Fibroblast of mammary gland (primary cell): ENCODE data around the gene DGKH.
"Not testable (repeated sequence)": the region's sequence is repeated elsewhere in the genome, so short reads cannot be mapped to it uniquely, and the experiment has no call there.

Experiments used
- DNase-seq: peaks from one replicate; pipeline ENCODE4 v3.0.0-alpha.2; 2010; ENCODE audit warnings: low read depth
- H3K4me3 ChIP-seq: 2 replicates; pipeline ENCODE4 v1.5.1; 2011; ENCODE audit warnings: low read depth, mild to moderate bottlenecking, low read length, moderate library complexity; ENCODE audit not compliant: control insufficient read depth
- CTCF ChIP-seq: conservative IDR thresholded peaks from 2 replicates; pipeline ENCODE4 v1.5.1; 2011; ENCODE audit warnings: low read depth, low read length, inconsistent platforms; ENCODE audit not compliant: control insufficient read depth, insufficient read depth

Gene DGKH

GRCh38 chr13:42151781-42152180 is 103.3 kb downstream of the DGKH start:
- no peak for TF ChIP-seq CTCF
- no peak for DNase-seq
- H3K4me3 ChIP-seq, result no peak overlapping the region

- TF ChIP-seq CTCF, result no peak
- DNase-seq, result no peak
Measured at GRCh38 chr13:42152495-42152894, 104.0 kb downstream of the DGKH start.

GRCh38 chr13:42153199-42154113 is 105.0 kb downstream of the DGKH start:
- no peak overlapping the region for H3K4me3 ChIP-seq
- TF ChIP-seq CTCF, result no peak
- DNase-seq, result peak; percentile 13

More at GRCh38 chr13:42152495-42152894, 104.0 kb downstream of the DGKH start:
- H3K4me3 ChIP-seq, result no peak overlapping the region

GRCh38 chr13:42155251-42155650 is 106.8 kb downstream of the DGKH start:
- no peak for DNase-seq
- TF ChIP-seq CTCF, result no peak
- H3K4me3 ChIP-seq, result no peak overlapping the region

GRCh38 chr13:42163338-42163737 is 114.9 kb downstream of the DGKH start:
- DNase-seq, H3K4me3 ChIP-seq: not testable (repeated sequence)

- not testable (repeated sequence) for DNase-seq, H3K4me3 ChIP-seq
Measured at GRCh38 chr13:42163910-42164309, 115.5 kb downstream of the DGKH start.

- DNase-seq, result no peak
- no peak overlapping the region for H3K4me3 ChIP-seq
- TF ChIP-seq CTCF, result no peak
Measured at GRCh38 chr13:42164557-42165125, 116.2 kb downstream of the DGKH start.
